Skeletal muscle satellite cell (primary cell): ENCODE measurements around the gene CCDC171.
A peak's percentile ranks its signal among the peaks of the same experiment; 100 is the strongest.
"Not testable (repeated sequence)": the region's sequence is repeated elsewhere in the genome, so short reads cannot be mapped to it uniquely, and the experiment has no call there.

Experiments used
- H3K27me3 ChIP-seq: 2 replicates; pipeline ENCODE4 v1.7.0; 2013; ENCODE audit warnings: low read length; ENCODE audit not compliant: control insufficient read depth, insufficient read depth
- H3K36me3 ChIP-seq: 2 replicates; pipeline ENCODE4 v1.7.0; 2013; ENCODE audit warnings: mild to moderate bottlenecking, control low read depth, low read length; ENCODE audit not compliant: insufficient read depth
- H3K4me1 ChIP-seq: 2 replicates; pipeline ENCODE4 v1.7.0; 2013; ENCODE audit warnings: low read length; ENCODE audit not compliant: control insufficient read depth, insufficient read depth
- H3K4me2 ChIP-seq: 2 replicates; pipeline ENCODE4 v1.7.0; 2013; ENCODE audit warnings: mild to moderate bottlenecking, low read length
- H3K4me3 ChIP-seq: 2 replicates; pipeline ENCODE4 v1.7.0; 2013; ENCODE audit warnings: low read length
- H3K9ac ChIP-seq: 2 replicates; pipeline ENCODE4 v1.7.0; 2013; ENCODE audit warnings: mild to moderate bottlenecking, low read depth, low read length, moderate library complexity
- H3K9me3 ChIP-seq: replicated peaks from 2 replicates; pipeline ENCODE4 v1.7.0; 2013; ENCODE audit warnings: mild to moderate bottlenecking, control low read depth, low read length

CCDC171 gene

DNA sequence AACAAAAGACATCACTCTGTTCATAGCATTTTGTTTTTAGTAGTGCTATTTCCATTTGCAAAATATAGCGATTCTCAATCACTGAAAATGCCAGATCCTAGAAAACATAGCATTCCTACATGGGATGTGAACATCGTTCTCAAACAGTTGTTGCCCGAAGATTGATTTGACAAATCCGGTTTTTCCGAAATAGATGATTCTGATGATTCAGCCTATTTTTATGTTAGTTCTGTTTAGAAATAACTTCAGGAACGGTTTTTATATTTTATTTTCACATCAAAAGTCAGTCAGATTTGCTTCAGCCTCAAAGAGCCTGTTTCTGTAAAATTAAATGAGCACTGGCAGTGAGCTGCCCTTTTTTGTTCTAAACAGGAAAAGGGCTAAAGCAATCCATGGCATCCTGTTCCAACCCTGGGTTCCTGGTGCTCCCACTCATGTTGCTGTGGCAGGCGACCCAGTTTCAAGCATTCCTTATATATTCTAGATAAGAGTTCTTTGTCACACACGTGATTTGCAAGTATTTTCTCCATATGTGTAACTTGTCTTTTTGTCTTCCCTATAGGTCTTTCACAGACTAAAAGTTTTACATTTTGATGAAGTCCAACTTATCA, 27.9 kb upstream of the CCDC171 start:
- Histone ChIP-seq H3K4me1 (no peaks in the 10 kb centered on the region), H3K9ac (no peak overlapping the region), H3K27me3 (no peaks in the 10 kb centered on the region), H3K4me2 (no peak overlapping the region), H3K4me3 (no peak overlapping the region), H3K36me3 (no peaks in the 10 kb centered on the region), H3K9me3 (no peaks in the 10 kb centered on the region)

GRCh38 chr9:15525958-15526357, 26.9 kb upstream of the CCDC171 start:
- Histone ChIP-seq H3K9ac (no peak overlapping the region), H3K36me3 (no peaks in the 10 kb centered on the region)

DNA sequence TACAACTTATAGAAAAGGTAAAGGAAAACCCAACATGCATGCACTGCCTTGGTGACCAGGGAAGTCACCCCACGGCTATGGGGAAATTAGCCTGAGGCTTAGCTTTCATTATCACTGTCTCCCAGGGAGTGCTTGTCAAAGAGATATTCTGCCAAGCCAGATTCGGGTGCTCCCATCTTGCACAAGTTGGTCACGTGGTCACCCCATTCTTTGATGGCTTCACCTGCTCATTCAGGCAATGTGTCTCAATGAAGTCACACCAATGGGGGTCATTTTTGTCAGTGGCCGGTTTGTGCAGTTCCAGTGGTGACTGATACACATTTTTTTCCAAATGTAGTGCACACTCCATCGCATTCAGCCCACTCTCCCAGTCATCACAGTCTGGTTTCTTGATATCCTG, 25.8 kb upstream of the CCDC171 start:
- not testable (repeated sequence) for H3K9me3 ChIP-seq, H3K9ac ChIP-seq, H3K4me1 ChIP-seq, H3K4me2 ChIP-seq, H3K4me3 ChIP-seq, H3K36me3 ChIP-seq, H3K27me3 ChIP-seq

More at GRCh38 chr9:15525958-15526357, 26.9 kb upstream of the CCDC171 start:
- no peak overlapping the region for H3K4me2 ChIP-seq
- no peaks in the 10 kb centered on the region for H3K27me3 ChIP-seq
- no peak overlapping the region for H3K4me3 ChIP-seq
- no peaks in the 10 kb centered on the region for H3K4me1 ChIP-seq
- no peaks in the 10 kb centered on the region for H3K9me3 ChIP-seq

- H3K9me3 ChIP-seq: no peaks in the 10 kb centered on the region
- no peaks in the 10 kb centered on the region for H3K27me3 ChIP-seq
- no peak overlapping the region for H3K9ac ChIP-seq
- no peak overlapping the region for H3K4me2 ChIP-seq
- H3K4me1 ChIP-seq: no peaks in the 10 kb centered on the region
- no peaks in the 10 kb centered on the region for H3K36me3 ChIP-seq
- no peak overlapping the region for H3K4me3 ChIP-seq
These were observed 23.1 kb upstream of the CCDC171 start for GRCh38 chr9:15529566-15530324.

DNA sequence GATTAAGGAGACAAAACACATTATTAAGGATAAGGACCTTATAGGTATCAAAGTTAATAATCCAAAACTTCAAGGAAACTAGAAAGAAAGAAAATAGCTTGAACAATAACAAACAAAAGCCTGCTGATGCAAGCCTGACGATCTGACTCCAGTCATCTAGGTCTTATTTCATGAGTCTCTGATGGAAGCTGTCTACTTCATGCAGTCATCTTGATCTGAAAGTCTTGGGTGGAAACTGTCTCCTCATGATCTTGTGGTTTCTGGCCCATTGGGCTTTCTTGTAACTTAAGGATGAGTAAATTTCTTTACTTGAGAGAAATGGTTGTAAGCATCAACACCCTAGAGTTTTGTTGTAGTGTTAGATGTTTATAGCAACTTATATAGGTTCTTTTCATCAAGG, 21.5 kb upstream of the CCDC171 start:
- Histone ChIP-seq H3K4me2 (no peak overlapping the region), H3K36me3 (no peaks in the 10 kb centered on the region), H3K9me3 (no peaks in the 10 kb centered on the region), H3K9ac (no peak overlapping the region), H3K27me3 (no peaks in the 10 kb centered on the region), H3K4me3 (no peak overlapping the region), H3K4me1 (no peaks in the 10 kb centered on the region)

GRCh38 chr9:15541872-15542271, 11.0 kb upstream of the CCDC171 start:
- no peaks in the 10 kb centered on the region for H3K9me3 ChIP-seq
- no peaks in the 10 kb centered on the region for H3K4me1 ChIP-seq
- H3K36me3 ChIP-seq: no peaks in the 10 kb centered on the region
- no peaks in the 10 kb centered on the region for H3K27me3 ChIP-seq
- H3K4me3 ChIP-seq: no peak overlapping the region
- no peak overlapping the region for H3K4me2 ChIP-seq
- no peak overlapping the region for H3K9ac ChIP-seq

- no peaks in the 10 kb centered on the region for H3K36me3 ChIP-seq
- H3K27me3 ChIP-seq: no peaks in the 10 kb centered on the region
- H3K4me3 ChIP-seq: no peak overlapping the region
These were observed 10.2 kb upstream of the CCDC171 start for GRCh38 chr9:15542624-15543023.

GRCh38 chr9:15543047-15543813, 9.6 kb upstream of the CCDC171 start:
- H3K4me3 ChIP-seq: no peak overlapping the region
- H3K4me1 ChIP-seq: no peaks in the 10 kb centered on the region
- H3K9me3 ChIP-seq: no peaks in the 10 kb centered on the region
- no peaks in the 10 kb centered on the region for H3K36me3 ChIP-seq
- no peak overlapping the region for H3K9ac ChIP-seq
- H3K4me2 ChIP-seq: no peak overlapping the region
- H3K27me3 ChIP-seq: no peaks in the 10 kb centered on the region

More at GRCh38 chr9:15542624-15543023, 10.2 kb upstream of the CCDC171 start:
- Histone ChIP-seq H3K9ac (no peak overlapping the region), H3K4me2 (no peak overlapping the region), H3K9me3 (no peaks in the 10 kb centered on the region), H3K4me1 (no peaks in the 10 kb centered on the region)

GRCh38 chr9:15549611-15550010, 3.2 kb upstream of the CCDC171 start:
- no peaks in the 10 kb centered on the region for H3K9me3 ChIP-seq
- H3K4me2 ChIP-seq: no peak overlapping the region

DNA sequence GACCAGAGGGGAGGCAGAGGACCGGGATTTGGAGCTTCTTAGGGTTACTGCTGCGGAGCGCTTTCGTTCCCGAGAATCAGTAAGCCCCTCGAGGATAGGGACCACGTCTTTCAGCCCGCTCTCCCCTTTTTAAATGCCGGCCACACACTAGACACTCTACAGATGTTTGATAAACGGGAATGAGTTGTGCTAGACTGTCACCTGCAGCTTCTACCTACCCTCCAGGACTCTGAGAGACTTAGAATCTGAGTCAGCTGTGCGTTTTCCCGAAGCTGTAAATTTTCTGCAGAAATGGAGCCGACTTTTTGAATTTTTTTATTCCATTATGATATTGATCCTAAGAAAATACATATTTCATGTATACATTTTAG, 670 bp downstream of the CCDC171 start:
- Histone ChIP-seq H3K9me3 (no peaks in the 10 kb centered on the region), H3K9ac (peak overlapping the region; percentile 84), H3K36me3 (no peaks in the 10 kb centered on the region)

More at GRCh38 chr9:15549611-15550010, 3.2 kb upstream of the CCDC171 start:
- Histone ChIP-seq H3K4me1 (peaks cover 7% of the 10 kb centered on the region), H3K36me3 (no peaks in the 10 kb centered on the region), H3K27me3 (no peaks in the 10 kb centered on the region), H3K4me3 (no peak overlapping the region), H3K9ac (no peak overlapping the region)

DNA sequence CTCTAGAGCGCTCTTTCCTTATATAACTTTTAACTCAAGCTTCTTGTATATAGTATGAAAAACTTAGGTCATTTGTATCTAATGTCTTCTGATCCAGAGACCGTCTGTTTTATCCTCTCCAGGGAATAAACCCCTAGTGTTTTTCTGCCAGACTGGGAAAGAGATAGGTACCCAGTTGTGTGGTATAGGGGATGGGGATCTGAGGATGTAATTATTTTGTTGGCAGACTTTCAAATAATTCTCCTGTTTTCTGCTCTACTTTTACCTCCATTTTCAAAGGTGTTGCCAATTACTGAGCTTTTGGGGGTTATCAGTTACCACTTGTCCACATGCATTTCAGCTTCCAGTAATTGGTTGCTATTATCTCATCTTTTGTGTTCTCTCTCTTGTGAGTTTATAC, 17.9 kb downstream of the CCDC171 start:
- H3K4me3 ChIP-seq: no peak overlapping the region
- H3K9me3 ChIP-seq: no peaks in the 10 kb centered on the region
- no peaks in the 10 kb centered on the region for H3K27me3 ChIP-seq
- no peak overlapping the region for H3K9ac ChIP-seq
- no peaks in the 10 kb centered on the region for H3K36me3 ChIP-seq
- no peaks in the 10 kb centered on the region for H3K4me1 ChIP-seq
- no peak overlapping the region for H3K4me2 ChIP-seq

More for the DNA sequence above, 670 bp downstream of the CCDC171 start:
- Histone ChIP-seq H3K27me3 (no peaks in the 10 kb centered on the region), H3K4me2 (peak overlapping the region; percentile 98), H3K4me1 (peaks cover 7% of the 10 kb centered on the region), H3K4me3 (peak overlapping the region; percentile 88)
